Gastrocnemius medialis (tissue), 4 donors: ENCODE results near the gene TP53INP2.

ENCODE experiments used
- POLR2A ChIP-seq, 2 donors: fragments of 450-650 bp; IDR thresholded peaks; one replicate each; pipeline ENCODE4 v1.6.1; 2017; ENCODE audit warnings: antibody characterized with exemption in 2 of 2, mild to moderate bottlenecking in 2 of 2, moderate library complexity in 2 of 2
- TF ChIP-seq, protein P1 (sequence below), 5 experiments: fragments of 450-650 bp in 3 of 5; fragments of 200-600 bp in 2 of 5; sonication (generic) in 2 of 5; IDR thresholded peaks in 4 of 5; conservative IDR thresholded peaks in 1 of 5; 1 replicate in 4 of 5; 2 replicates in 1 of 5; pipeline ENCODE4 v1.5.1; 2016 to 2019; ENCODE audit warnings: antibody characterized with exemption in 5 of 5, mild to moderate bottlenecking in 3 of 5, moderate library complexity in 3 of 5

- no peak for TF ChIP-seq POLR2A (IDR thresholded peaks at IDR 0.05)
- TF ChIP-seq, protein P1, sequence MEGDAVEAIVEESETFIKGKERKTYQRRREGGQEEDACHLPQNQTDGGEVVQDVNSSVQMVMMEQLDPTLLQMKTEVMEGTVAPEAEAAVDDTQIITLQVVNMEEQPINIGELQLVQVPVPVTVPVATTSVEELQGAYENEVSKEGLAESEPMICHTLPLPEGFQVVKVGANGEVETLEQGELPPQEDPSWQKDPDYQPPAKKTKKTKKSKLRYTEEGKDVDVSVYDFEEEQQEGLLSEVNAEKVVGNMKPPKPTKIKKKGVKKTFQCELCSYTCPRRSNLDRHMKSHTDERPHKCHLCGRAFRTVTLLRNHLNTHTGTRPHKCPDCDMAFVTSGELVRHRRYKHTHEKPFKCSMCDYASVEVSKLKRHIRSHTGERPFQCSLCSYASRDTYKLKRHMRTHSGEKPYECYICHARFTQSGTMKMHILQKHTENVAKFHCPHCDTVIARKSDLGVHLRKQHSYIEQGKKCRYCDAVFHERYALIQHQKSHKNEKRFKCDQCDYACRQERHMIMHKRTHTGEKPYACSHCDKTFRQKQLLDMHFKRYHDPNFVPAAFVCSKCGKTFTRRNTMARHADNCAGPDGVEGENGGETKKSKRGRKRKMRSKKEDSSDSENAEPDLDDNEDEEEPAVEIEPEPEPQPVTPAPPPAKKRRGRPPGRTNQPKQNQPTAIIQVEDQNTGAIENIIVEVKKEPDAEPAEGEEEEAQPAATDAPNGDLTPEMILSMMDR (IDR thresholded peaks at IDR 0.05 in 4 of 5, conservative IDR thresholded peaks at IDR 0.05 in 1 of 5) = no peak
Observed at GRCh38 chr20:34744340-34744739, 40.2 kb downstream of the TP53INP2 start.
